Keratinocyte (primary cell): ENCODE measurements around the gene PSD4.

ENCODE experiments used
- EZH2 ChIP-seq: IDR thresholded peaks from one replicate; pipeline ENCODE4 v1.6.1; 2012; ENCODE audit warnings: inconsistent platforms, mild to moderate bottlenecking, low read length, moderate library complexity
- TF ChIP-seq, protein P1 (sequence below), 3 experiments: IDR thresholded peaks in 1 of 3; conservative IDR thresholded peaks in 1 of 3; optimal IDR thresholded peaks in 1 of 3; 2 replicates in 2 of 3; 3 replicates in 1 of 3; pipeline versions ENCODE3 to v1.5.1; 2011; ENCODE audit warnings: low read length in 3 of 3, mild to moderate bottlenecking in 3 of 3, moderate library complexity in 2 of 3, control low read depth in 1 of 3, inconsistent platforms in 1 of 3; ENCODE audit not compliant: insufficient read depth in 2 of 3; ENCODE audit errors: extremely low read depth in 1 of 3

- TF ChIP-seq, protein P1, sequence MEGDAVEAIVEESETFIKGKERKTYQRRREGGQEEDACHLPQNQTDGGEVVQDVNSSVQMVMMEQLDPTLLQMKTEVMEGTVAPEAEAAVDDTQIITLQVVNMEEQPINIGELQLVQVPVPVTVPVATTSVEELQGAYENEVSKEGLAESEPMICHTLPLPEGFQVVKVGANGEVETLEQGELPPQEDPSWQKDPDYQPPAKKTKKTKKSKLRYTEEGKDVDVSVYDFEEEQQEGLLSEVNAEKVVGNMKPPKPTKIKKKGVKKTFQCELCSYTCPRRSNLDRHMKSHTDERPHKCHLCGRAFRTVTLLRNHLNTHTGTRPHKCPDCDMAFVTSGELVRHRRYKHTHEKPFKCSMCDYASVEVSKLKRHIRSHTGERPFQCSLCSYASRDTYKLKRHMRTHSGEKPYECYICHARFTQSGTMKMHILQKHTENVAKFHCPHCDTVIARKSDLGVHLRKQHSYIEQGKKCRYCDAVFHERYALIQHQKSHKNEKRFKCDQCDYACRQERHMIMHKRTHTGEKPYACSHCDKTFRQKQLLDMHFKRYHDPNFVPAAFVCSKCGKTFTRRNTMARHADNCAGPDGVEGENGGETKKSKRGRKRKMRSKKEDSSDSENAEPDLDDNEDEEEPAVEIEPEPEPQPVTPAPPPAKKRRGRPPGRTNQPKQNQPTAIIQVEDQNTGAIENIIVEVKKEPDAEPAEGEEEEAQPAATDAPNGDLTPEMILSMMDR (optimal IDR thresholded peaks at IDR 0.05 in 1 of 3, IDR thresholded peaks at IDR 0.05 in 1 of 3, conservative IDR thresholded peaks at IDR 0.05 in 1 of 3; ENCODE audit: extremely low read depth in 1 of 3, insufficient read depth in 2 of 3, low read length in 3 of 3): no peak
- TF ChIP-seq EZH2: no peak
Measured at GRCh38 chr2:113202305-113203216, 28.8 kb downstream of the PSD4 start.
